Upper lobe of left lung (tissue), 4 donors: ENCODE results near the gene MAEL.
A peak's percentile ranks its signal among the peaks of the same experiment; 100 is the strongest.

Experiments
- POLR2A ChIP-seq, 4 donors: fragments of 450-650 bp; IDR thresholded peaks; one replicate each; pipeline ENCODE4 v1.5.1; 2016 to 2017; ENCODE audit warnings: antibody characterized with exemption in 4 of 4, mild to moderate bottlenecking in 2 of 4
- POLR2AphosphoS5 ChIP-seq, 2 donors: sonication (generic); formaldehyde crosslinking; IDR thresholded peaks; one replicate each; pipeline ENCODE4 v1.5.1; 2017; ENCODE audit warnings: antibody characterized with exemption in 2 of 2
- TF ChIP-seq, protein P1 (sequence below), 6 experiments: fragments of 450-650 bp in 4 of 6; fragments of 200-600 bp in 2 of 6; sonication (generic) in 2 of 6; IDR thresholded peaks; one replicate each; pipeline ENCODE4 v1.5.1; 2016 to 2019; ENCODE audit warnings: antibody characterized with exemption in 6 of 6

DNA sequence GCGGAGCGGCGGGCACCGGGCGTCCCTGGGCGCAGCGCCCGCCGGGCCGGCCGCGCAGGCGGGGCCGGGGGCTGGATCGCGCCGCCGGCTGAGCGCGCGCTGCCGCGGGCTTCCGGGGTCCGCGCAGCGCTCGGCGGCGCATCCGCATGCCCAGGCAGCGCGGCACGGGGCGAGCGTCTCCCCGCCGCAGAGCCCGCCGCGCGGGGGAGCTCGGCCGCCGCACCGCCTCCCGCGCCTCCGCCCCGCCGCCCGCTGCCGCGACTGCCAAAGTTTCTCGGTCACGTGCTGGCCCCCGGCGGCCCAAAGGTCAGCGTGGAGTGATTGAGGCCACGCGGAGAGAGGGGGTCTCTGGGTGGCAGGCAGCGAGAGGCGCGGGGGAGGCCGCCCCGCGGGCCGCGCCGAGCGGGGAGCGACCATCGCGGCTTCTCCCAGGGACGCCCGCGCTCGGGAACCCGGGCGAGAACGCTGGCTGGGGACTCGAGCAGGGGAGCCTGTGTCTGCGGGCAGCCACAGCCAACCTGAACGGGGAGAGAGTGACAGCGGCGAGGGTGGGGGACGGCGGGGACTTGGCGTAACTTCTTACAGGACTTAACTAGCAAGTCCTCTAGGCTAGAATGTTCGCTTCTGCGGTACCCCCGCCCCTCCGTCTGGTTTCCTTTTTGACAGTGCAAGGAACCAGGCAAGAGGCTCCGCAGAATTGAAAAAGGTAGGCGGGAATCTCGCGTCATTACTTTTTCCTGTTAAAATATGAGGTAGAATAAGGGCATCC is 13.5 kb upstream of the MAEL start, which contains the start of gene ILDR2:
- no peak for TF ChIP-seq POLR2A (IDR thresholded peaks at IDR 0.05)
- TF ChIP-seq, protein P1, sequence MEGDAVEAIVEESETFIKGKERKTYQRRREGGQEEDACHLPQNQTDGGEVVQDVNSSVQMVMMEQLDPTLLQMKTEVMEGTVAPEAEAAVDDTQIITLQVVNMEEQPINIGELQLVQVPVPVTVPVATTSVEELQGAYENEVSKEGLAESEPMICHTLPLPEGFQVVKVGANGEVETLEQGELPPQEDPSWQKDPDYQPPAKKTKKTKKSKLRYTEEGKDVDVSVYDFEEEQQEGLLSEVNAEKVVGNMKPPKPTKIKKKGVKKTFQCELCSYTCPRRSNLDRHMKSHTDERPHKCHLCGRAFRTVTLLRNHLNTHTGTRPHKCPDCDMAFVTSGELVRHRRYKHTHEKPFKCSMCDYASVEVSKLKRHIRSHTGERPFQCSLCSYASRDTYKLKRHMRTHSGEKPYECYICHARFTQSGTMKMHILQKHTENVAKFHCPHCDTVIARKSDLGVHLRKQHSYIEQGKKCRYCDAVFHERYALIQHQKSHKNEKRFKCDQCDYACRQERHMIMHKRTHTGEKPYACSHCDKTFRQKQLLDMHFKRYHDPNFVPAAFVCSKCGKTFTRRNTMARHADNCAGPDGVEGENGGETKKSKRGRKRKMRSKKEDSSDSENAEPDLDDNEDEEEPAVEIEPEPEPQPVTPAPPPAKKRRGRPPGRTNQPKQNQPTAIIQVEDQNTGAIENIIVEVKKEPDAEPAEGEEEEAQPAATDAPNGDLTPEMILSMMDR (IDR thresholded peaks at IDR 0.05) = peak in 4 of 6 experiments; percentile 9 to 32 (median 22)
- TF ChIP-seq POLR2AphosphoS5 (IDR thresholded peaks at IDR 0.05) = no peak
